Measurements from ENCODE around the gene TRAM2. TPM values are rescaled to one million over a fixed set of nuclear protein-coding genes. Genes with fewer than 3 reads are reported as not detected.

TRAM2 gene
- total and polyA plus RNA-seq, 2 of the 13 experiments (the other 11 are each of a cell fraction or from before 2014, with no cell fraction given) = 49.1 to 72.5 TPM

- TF ChIP-seq MTA1 (CRISPR knock-in tag; IDR thresholded peaks at IDR 0.05; ENCODE audit: borderline replicate concordance) = 0 out of 2 replicates have a peak, but pooled peaks have one; percentile 16
- 0 out of 2 replicates have a peak, but pooled peaks have one; percentile 69 for TF ChIP-seq ZBTB7B (CRISPR knock-in tag; IDR thresholded peaks at IDR 0.05)
- no peak for TF ChIP-seq ZNF607 (CRISPR knock-in tag; IDR thresholded peaks at IDR 0.05; ENCODE audit: borderline replicate concordance)
- no peak for TF ChIP-seq IKZF4 (CRISPR knock-in tag; IDR thresholded peaks at IDR 0.05; ENCODE audit: borderline replicate concordance, low read depth, not compliant biosample characterization)
- no peak for TF ChIP-seq NKX3-1 (CRISPR knock-in tag; IDR thresholded peaks at IDR 0.05)
- TF ChIP-seq GLI4 (CRISPR knock-in tag; IDR thresholded peaks at IDR 0.05; ENCODE audit: borderline replicate concordance) = no peak; the same call in 1 of the 2 replicates
- TF ChIP-seq ARNT (IDR thresholded peaks at IDR 0.05) = no peak
- TF ChIP-seq SNAPC4 (CRISPR knock-in tag; IDR thresholded peaks at IDR 0.05) = no peak
- peak; percentile 87 for TF ChIP-seq HOXA3 (CRISPR knock-in tag; IDR thresholded peaks at IDR 0.05)
- TF ChIP-seq MBNL3 (CRISPR knock-in tag; conservative IDR thresholded peaks at IDR 0.05) = no peak
- no peak for TF ChIP-seq TCF7 (IDR thresholded peaks at IDR 0.05; ENCODE audit: low read depth)
- no peak for TF ChIP-seq TIGD3 (CRISPR knock-in tag; IDR thresholded peaks at IDR 0.05; ENCODE audit: borderline replicate concordance)
- TF ChIP-seq DNMT1 (CRISPR knock-in tag; IDR thresholded peaks at IDR 0.05) = peak; percentile 56; the same call in 1 of the 2 replicates
- TF ChIP-seq TP53 (CRISPR knock-in tag; conservative IDR thresholded peaks at IDR 0.05) = no peak
- TF ChIP-seq ZNF503 (CRISPR knock-in tag; IDR thresholded peaks at IDR 0.05) = no peak
- TF ChIP-seq U2AF1 (optimal IDR thresholded peaks at IDR 0.05; ENCODE audit: low read depth, low read length) = no peak
- TF ChIP-seq STAG1 (CRISPR knock-in tag; IDR thresholded peaks at IDR 0.05) = peak; percentile 11; the same call in 1 of the 2 replicates
- TF ChIP-seq ZBTB49 (CRISPR knock-in tag; IDR thresholded peaks at IDR 0.05; ENCODE audit: borderline replicate concordance) = no peak
- TF ChIP-seq ZNF329 (CRISPR knock-in tag; IDR thresholded peaks at IDR 0.05; ENCODE audit: low read depth) = no peak
Observed at GRCh38 chr6:52517502-52518278, 59.2 kb downstream of the TRAM2 start (continued).

All from HepG2 (cell line).